Measurements from ENCODE around the gene GARIN5A.
"Not testable (repeated sequence)": the region's sequence is repeated elsewhere in the genome, so short reads cannot be mapped to it uniquely, and the experiment has no call there.

GARIN5A gene

DNA sequence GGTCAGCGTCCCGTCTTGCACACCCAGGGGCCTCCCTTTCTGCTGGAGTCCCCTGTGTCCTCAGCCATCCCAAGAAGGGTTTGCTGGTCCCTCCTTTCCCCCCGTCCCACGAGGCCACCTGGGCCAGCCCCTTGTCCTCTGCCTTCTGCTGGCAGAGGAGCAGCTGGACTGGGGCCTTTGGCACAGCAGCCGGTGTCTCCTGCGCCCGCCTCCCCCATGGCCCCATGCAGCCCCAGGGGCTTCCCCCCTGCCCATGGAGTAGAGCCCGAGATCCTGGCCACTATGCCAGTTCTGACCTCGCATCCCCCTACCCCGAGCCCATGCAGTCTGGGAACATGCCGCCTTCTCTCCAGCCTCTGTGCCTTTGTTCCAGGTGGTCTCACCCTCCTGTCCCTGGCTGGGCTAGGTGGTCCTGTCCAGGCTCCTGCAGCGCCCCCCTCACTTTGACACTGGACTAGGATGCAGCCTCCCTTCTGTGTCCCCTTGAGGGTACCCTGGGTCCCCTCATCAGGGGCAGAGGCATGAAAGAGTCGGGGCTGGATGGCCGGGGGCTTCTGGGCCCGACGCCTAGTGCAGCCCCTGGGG, 5.7 kb upstream of the GARIN5A start:
- Histone ChIP-seq H3K9ac (ENCODE audit: low read length) (no peak overlapping the region), H3K36me3 (ENCODE audit: insufficient read depth, low read length) (peaks cover 27% of the 10 kb centered on the region), H3K27ac (ENCODE audit: low read depth, low read length) (no peak overlapping the region), H3K9me3 (ENCODE audit: low read length) (no peaks in the 10 kb centered on the region), H3K27me3 (ENCODE audit: control insufficient read depth in 1 of 2, insufficient read depth in 2 of 2, low read length in 2 of 2) (peaks cover 6 to 10% of the 10 kb centered on the region in 2 donors), H3K4me1 (ENCODE audit: insufficient read depth, low read length) (peaks cover 6% of the 10 kb centered on the region), H3K4me3 (ENCODE audit: low read depth in 1 of 2, low read length in 2 of 2) (no peak overlapping the region)

GRCh38 chr19:50481351-50482149, 4.9 kb upstream of the GARIN5A start:
- Histone ChIP-seq H3K9ac (ENCODE audit: low read length) (no peak overlapping the region), H3K9me3 (ENCODE audit: low read length) (no peaks in the 10 kb centered on the region), H3K4me1 (ENCODE audit: insufficient read depth, low read length) (peaks cover 11% of the 10 kb centered on the region), H3K27me3 (ENCODE audit: control insufficient read depth in 1 of 2, insufficient read depth in 2 of 2, low read length in 2 of 2) (peaks cover 0 to 2% of the 10 kb centered on the region in 2 donors), H3K4me3 (ENCODE audit: low read depth in 1 of 2, low read length in 2 of 2) (no peak overlapping the region), H3K27ac (ENCODE audit: low read depth, low read length) (no peak overlapping the region), H3K36me3 (ENCODE audit: insufficient read depth, low read length) (peaks cover 27% of the 10 kb centered on the region)

DNA sequence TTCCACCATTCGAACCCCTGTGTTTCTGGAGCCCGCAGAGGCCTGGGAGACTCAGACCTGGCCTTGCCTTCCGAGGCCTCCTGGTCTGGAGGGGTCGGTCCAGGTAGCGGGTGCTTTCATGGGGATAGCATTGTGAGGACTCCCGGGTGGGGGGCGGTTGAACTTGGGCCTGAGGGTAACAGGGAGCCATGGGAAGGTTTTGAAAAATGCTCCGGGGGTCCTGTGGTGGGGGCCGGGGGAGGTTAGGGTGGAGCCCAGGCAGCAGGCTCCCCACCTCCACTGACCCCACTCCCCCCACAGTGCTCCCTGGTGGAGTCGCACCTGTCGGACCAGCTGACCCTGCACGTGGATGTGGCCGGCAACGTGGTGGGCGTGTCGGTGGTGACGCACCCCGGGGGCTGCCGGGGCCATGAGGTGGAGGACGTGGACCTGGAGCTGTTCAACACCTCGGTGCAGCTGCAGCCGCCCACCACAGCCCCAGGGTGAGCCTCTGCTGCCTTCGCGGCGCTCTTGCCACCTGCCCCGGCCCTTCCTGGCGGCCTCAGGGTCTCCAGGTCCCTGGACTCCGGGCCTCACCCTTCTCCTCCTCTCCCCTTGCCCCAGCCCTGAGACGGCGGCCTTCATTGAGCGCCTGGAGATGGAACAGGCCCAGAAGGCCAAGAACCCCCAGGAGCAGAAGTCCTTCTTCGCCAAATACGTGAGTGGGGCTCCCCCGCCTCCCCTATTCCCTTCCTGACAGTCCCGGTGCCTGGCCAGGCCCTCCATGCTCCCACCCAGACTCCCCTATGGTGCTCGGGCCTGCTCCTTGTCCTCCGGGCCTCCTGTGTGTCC, 3.8 kb upstream of the GARIN5A start:
- H3K9me3 ChIP-seq (ENCODE audit: low read length), result no peaks in the 10 kb centered on the region
- peaks cover 27% of the 10 kb centered on the region for H3K36me3 ChIP-seq (ENCODE audit: insufficient read depth, low read length)
- no peak overlapping the region for H3K9ac ChIP-seq (ENCODE audit: low read length)
- no peak overlapping the region for H3K27ac ChIP-seq (ENCODE audit: low read depth, low read length)
- peaks cover 11% of the 10 kb centered on the region for H3K4me1 ChIP-seq (ENCODE audit: insufficient read depth, low read length)
- no peak overlapping the region for H3K4me3 ChIP-seq (ENCODE audit: low read depth in 1 of 2, low read length in 2 of 2)
- no peaks in the 10 kb centered on the region for H3K27me3 ChIP-seq (ENCODE audit: control insufficient read depth in 1 of 2, insufficient read depth in 2 of 2, low read length in 2 of 2)

DNA sequence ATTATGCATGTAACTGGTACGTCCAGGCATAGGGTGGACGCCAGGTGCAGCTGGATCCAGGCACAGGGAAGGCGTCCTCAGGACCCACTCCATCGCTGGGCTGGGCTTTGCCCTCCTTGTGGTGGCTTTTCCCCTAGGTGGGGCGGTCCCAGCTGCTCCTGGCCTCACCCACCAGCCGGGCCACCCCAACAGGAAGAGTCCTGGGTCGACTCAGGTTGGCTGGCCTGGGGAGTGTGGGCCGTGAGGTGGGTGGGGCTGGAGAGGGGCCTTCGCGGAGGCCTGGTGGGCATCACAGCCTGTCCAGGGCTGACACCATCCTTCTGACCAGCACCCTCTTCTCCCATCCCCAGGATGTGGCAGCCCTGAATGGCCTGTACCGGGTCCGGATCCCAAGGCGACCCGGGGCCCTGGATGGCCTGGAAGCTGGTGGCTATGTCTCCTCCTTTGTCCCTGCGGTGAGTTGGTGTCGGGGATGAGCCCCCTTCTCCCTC, 3.2 kb upstream of the GARIN5A start:
- Histone ChIP-seq H3K27ac (ENCODE audit: low read depth, low read length) (no peak overlapping the region), H3K9ac (ENCODE audit: low read length) (no peak overlapping the region)

DNA sequence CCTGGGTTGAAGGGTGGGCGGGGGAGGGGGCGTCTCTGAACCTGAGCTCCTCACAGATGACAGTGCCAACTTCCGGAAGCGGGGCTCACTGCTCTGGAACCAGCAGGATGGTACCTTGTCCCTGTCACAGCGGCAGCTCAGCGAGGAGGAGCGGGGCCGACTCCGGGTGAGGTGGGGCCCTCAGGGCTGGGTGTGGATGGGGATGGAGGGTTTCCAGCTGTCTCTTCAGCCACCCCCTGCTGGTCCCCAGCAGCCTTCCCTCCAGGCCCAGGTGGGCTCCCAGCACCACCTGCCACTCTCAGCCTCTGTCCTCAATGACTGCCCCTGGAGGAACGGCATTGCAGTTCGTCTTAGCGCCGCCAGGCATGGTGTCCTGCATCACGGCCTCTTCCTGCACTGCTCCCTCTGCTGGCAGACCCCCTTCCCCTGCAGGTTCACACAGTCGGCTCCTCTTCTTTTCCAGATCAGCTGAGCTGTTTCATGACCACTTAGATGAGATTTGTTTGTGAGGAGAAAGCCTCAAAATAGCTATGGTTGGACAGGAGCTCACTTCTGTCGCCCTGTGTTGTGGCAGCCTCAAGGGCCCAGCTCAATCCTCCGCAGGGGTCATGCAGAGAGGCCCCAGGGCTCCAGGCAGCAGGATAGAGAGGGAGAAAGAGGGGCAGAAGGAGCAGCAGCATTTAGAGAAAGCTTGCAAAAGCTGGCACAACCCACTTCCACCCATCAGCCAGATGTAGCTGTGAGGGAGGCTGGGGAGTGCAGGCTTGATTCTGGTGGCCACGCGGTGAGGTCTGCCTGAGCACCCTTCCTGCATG, 2.5 kb upstream of the GARIN5A start:
- no peak overlapping the region for H3K9ac ChIP-seq (ENCODE audit: low read length)
- H3K27me3 ChIP-seq (ENCODE audit: control insufficient read depth in 1 of 2, insufficient read depth in 2 of 2, low read length in 2 of 2), result no peaks in the 10 kb centered on the region
- peaks cover 11% of the 10 kb centered on the region for H3K4me1 ChIP-seq (ENCODE audit: insufficient read depth, low read length)
- H3K27ac ChIP-seq (ENCODE audit: low read depth, low read length), result no peak overlapping the region
- no peak overlapping the region for H3K4me3 ChIP-seq (ENCODE audit: low read depth in 1 of 2, low read length in 2 of 2)
- no peaks in the 10 kb centered on the region for H3K9me3 ChIP-seq (ENCODE audit: low read length)
- peaks cover 27% of the 10 kb centered on the region for H3K36me3 ChIP-seq (ENCODE audit: insufficient read depth, low read length)

More for the DNA sequence above, 3.2 kb upstream of the GARIN5A start:
- H3K9me3 ChIP-seq (ENCODE audit: low read length), result no peaks in the 10 kb centered on the region
- H3K27me3 ChIP-seq (ENCODE audit: control insufficient read depth in 1 of 2, insufficient read depth in 2 of 2, low read length in 2 of 2), result no peaks in the 10 kb centered on the region
- H3K4me3 ChIP-seq (ENCODE audit: low read depth in 1 of 2, low read length in 2 of 2), result no peak overlapping the region
- H3K36me3 ChIP-seq (ENCODE audit: insufficient read depth, low read length), result peaks cover 27% of the 10 kb centered on the region
- peaks cover 11% of the 10 kb centered on the region for H3K4me1 ChIP-seq (ENCODE audit: insufficient read depth, low read length)

GRCh38 chr19:50477751-50478515, 1.3 kb upstream of the GARIN5A start:
- Histone ChIP-seq H3K36me3 (ENCODE audit: insufficient read depth, low read length) (peaks cover 27% of the 10 kb centered on the region), H3K4me1 (ENCODE audit: insufficient read depth, low read length) (peaks cover 11% of the 10 kb centered on the region), H3K27me3 (ENCODE audit: control insufficient read depth in 1 of 2, insufficient read depth in 2 of 2, low read length in 2 of 2) (no peaks in the 10 kb centered on the region), H3K9ac (ENCODE audit: low read length) (no peak overlapping the region), H3K9me3 (ENCODE audit: low read length) (no peaks in the 10 kb centered on the region), H3K27ac (ENCODE audit: low read depth, low read length) (no peak overlapping the region), H3K4me3 (ENCODE audit: low read depth in 1 of 2, low read length in 2 of 2) (peak overlapping the region in 1 of 2 donors; percentile 92)

DNA sequence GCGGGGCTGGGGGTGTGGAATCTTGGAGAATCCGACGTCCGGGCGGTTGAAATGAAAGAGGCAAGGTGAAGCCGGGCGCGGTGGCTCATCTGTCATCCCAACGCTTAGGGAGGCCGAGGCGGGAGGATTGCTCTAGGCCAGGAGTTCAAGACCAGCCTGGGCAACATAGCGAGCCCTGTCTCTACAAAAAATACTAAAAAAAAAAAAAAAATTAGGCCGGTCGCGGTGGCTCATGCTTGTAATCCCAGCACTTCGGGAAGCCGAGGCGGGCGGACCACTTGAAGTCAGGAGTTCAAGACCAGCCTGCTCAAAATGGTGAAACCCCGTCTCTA, 225 bp upstream of the GARIN5A start:
- Histone ChIP-seq H3K27ac (ENCODE audit: low read depth, low read length) (peak overlapping the region; percentile 79), H3K27me3 (ENCODE audit: control insufficient read depth in 1 of 2, insufficient read depth in 2 of 2, low read length in 2 of 2) (no peaks in the 10 kb centered on the region), H3K9ac (ENCODE audit: low read length) (peak overlapping the region; percentile 71), H3K4me1 (ENCODE audit: insufficient read depth, low read length) (peaks cover 11% of the 10 kb centered on the region), H3K9me3 (ENCODE audit: low read length) (no peaks in the 10 kb centered on the region), H3K4me3 (ENCODE audit: low read depth in 1 of 2, low read length in 2 of 2) (peak overlapping the region; percentile 92 to 93), H3K36me3 (ENCODE audit: insufficient read depth, low read length) (peaks cover 27% of the 10 kb centered on the region)

- Histone ChIP-seq H3K4me3 (ENCODE audit: low read depth in 1 of 2, low read length in 2 of 2) (peak overlapping the region; percentile 92 to 93), H3K9me3 (ENCODE audit: low read length) (no peaks in the 10 kb centered on the region), H3K4me1 (ENCODE audit: insufficient read depth, low read length) (peaks cover 11% of the 10 kb centered on the region), H3K27ac (ENCODE audit: low read depth, low read length) (no peak overlapping the region), H3K36me3 (ENCODE audit: insufficient read depth, low read length) (peaks cover 19% of the 10 kb centered on the region), H3K27me3 (ENCODE audit: control insufficient read depth in 1 of 2, insufficient read depth in 2 of 2, low read length in 2 of 2) (no peaks in the 10 kb centered on the region), H3K9ac (ENCODE audit: low read length) (no peak overlapping the region)
These were observed 868 bp downstream of the GARIN5A start for GRCh38 chr19:50475736-50476223.

GRCh38 chr19:50475101-50475568, 1.5 kb downstream of the GARIN5A start:
- H3K4me3 ChIP-seq (ENCODE audit: low read depth in 1 of 2, low read length in 2 of 2), result no peak overlapping the region
- H3K27ac ChIP-seq (ENCODE audit: low read depth, low read length), result no peak overlapping the region
- H3K27me3 ChIP-seq (ENCODE audit: control insufficient read depth in 1 of 2, insufficient read depth in 2 of 2, low read length in 2 of 2), result no peaks in the 10 kb centered on the region
- H3K36me3 ChIP-seq (ENCODE audit: insufficient read depth, low read length), result peaks cover 12% of the 10 kb centered on the region
- H3K9ac ChIP-seq (ENCODE audit: low read length), result no peak overlapping the region
- H3K9me3 ChIP-seq (ENCODE audit: low read length), result no peaks in the 10 kb centered on the region
- H3K4me1 ChIP-seq (ENCODE audit: insufficient read depth, low read length), result peaks cover 11% of the 10 kb centered on the region

DNA sequence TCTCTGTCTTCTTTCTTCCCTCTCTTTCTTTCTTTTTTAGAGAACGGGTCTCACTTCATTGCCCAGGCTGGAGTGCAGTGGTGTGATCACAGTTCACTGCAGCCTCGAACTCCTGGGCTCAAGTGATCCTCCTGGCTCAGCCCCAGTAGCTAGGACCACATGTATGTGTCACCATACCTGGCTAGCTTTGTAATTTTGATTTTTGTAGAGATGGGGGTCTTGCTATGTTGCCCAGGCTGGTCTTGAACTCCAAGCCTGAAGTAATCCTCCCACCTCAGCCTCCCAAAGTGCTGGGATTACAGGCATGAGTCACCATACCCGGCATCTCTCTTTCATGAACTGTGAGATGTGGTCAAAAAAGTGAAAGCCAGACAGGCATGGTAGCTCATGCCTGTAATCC, 3.3 kb downstream of the GARIN5A start:
- H3K27ac ChIP-seq (ENCODE audit: low read depth, low read length); H3K36me3 ChIP-seq (ENCODE audit: insufficient read depth, low read length); H3K27me3 ChIP-seq (ENCODE audit: control insufficient read depth in 1 of 2, insufficient read depth in 2 of 2, low read length in 2 of 2); H3K9ac ChIP-seq (ENCODE audit: low read length); H3K9me3 ChIP-seq (ENCODE audit: low read length); H3K4me3 ChIP-seq (ENCODE audit: low read depth in 1 of 2, low read length in 2 of 2): not testable (repeated sequence)
- H3K4me1 ChIP-seq (ENCODE audit: insufficient read depth, low read length), result peaks cover 11% of the 10 kb centered on the region
